ENCODE results near the gene LRPPRC.
"Not testable (repeated sequence)": the region's sequence is repeated elsewhere in the genome, so short reads cannot be mapped to it uniquely, and the experiment has no call there.

Gene LRPPRC

GRCh38 chr2:43995733-43996533, at the start of gene LRPPRC:
Gene LRPPRC, minus strand, starts transcription at chr2:43995989. Its CDS starts 42 bp downstream, at chr2:43995947.
- DNase-seq: peak; percentile 60 to 94 (median 89)

- no peak for DNase-seq
These were observed 49.3 kb upstream of the LRPPRC start for GRCh38 chr2:44045061-44045460.

DNA sequence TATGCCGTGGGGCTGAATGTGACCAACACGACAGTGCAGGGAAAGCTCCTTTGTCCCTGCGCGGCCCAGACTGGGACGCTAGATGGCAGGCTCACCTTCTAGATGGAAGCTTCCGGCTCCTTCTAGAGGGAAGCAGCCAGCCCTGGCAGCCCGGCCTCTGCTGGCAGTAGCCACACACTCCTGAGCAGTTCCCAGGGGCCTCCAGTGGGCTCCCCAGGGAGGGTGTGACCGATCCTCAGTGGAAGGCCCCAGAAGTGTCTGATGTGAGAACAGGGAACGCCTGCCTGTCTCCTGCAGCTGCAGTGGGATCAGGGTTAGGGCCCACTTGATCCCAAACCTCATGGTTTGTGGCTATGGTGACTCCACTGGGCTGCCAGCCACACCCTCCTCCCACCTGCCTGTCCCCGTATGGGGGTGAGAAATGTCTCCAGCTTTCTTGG, 48.5 kb upstream of the LRPPRC start:
- peak in 13 of 14 donors; percentile 29 to 88 (median 80) for DNase-seq

DNA sequence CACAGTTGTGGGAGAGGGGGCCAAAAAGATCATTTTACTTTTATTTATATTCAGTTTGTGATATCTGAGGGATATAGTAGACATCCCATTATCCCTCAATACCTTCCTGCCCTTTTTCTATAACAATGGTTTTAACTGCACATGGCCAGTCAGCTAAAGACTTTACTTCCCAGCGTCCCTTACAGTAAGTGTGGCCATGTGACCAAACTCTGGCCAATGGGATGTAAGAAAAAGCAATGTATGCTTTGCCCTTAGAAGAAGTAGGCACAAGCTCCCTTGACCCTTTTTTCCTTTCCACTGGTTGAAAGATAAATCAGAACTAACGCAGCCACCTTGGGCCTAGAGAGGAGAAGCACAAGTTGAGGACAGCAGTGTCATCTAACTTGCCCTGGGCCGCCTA, 44.6 kb upstream of the LRPPRC start:
- DNase-seq: no peak

GRCh38 chr2:44038277-44038676, 42.5 kb upstream of the LRPPRC start:
- no peak for DNase-seq

DNA sequence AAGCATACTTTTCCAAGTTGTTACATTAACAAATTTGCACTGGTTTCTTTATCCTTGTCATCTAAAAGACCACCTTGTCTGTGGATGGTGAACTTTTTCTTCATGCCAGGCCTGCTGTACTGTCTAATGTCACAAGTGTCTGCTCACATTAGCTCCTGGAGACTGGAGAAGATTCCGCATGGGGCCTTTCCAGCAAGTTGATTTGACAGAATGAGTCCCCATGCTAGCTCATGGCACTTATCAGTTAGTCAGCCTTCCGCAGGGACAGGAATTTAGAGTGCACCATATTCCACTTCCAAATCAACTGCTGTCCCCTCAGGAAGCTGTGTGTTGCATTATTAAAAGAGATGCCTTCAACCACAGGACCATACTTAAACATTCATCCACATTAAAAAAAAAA, 41.4 kb upstream of the LRPPRC start:
- no peak for DNase-seq

GRCh38 chr2:44033947-44034346, 38.2 kb upstream of the LRPPRC start:
- DNase-seq: no peak

DNA sequence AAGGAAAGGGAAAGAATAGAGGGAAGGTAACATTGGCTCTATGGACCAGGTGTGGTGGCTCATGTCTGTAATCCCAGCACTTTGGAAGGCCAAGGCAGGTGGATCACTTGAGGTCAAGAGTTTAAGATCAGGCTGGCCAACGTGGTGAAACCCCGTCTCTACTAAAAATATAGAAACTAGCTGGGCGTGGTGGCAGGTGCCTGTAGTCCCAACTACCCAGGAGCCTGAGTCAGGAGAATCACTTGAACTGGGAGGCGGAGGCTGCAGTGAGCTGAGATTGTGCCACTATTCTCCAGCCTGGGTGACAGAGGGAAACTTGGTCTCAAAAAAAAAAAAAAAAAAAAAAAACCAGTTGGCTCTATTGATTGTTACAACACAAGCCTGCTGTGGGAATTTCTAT, 31.3 kb upstream of the LRPPRC start:
- DNase-seq: not testable (repeated sequence)

DNA sequence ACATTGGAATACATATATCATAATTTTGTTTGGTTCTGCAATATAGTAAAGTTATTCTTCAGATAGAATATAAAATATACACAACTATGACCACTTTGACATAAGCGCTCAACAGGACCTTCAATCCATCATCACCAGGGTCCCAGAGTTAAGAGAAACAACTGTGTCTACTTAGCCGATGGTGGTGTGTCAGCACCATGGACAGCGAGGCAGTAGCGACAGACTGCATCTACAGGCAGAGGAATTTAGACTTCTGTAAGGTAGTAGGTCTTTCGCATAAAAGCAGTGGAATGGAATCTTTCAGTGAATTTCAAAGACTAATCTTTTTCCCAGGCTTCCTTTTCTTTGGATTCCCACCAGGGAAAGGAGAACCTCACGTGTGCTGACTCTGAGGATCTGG, 20.5 kb upstream of the LRPPRC start:
- no peak for DNase-seq

DNA sequence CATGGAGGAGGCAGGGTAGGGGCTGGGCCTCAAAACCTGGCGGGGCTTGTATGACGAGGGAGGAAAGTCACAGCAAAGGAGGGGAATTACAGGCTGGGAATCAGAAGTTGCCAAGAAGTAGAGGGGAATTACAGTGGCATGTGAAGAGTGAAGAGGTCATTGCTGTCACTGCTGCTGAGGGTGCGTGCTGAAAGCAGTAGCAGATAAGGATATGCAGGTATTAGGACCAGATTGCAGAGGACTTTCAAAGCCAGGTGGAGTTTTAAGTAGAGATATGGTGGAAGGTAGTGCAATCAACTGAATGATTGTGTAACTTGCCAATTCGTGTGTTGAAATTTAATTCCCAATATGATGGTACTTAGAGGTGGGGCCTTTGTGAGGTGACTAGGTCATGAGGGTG, 19.4 kb upstream of the LRPPRC start:
- no peak for DNase-seq

GRCh38 chr2:44013205-44013604, 17.4 kb upstream of the LRPPRC start:
- DNase-seq: not testable (repeated sequence)

GRCh38 chr2:44010266-44010665, 14.5 kb upstream of the LRPPRC start:
- DNase-seq: peak in 5 of 14 donors; percentile 5 to 31 (median 15)

DNA sequence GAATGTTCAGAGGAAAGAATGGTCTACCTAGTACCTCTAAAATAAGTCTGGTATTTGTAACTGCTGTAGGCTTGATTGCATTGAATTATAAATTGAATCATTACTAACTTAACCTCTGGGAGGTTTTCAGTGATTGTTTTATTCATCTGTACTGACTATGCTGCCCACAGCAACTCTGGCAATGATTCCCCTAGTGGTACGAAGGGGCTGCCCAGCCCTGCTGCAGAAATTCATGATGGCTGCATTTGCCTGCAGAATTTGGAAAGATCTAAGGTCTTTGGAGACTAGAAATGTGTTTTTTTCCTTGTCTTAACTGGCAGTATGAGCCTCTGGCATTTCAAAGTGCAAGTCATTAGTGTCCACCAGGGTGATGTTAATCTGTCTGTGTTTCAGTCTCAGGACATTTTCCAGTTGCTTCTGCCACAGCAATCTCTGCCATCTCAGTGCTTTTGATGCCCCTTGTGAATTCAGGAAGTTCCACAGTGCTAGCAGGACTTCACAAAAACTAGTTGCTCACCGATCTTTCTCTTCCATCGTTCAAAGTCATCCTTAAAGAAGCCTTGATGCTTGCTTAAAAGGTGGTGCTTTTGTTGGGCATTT, 13.4 kb upstream of the LRPPRC start:
- DNase-seq: peak in 1 of 14 donors; percentile 9

DNA sequence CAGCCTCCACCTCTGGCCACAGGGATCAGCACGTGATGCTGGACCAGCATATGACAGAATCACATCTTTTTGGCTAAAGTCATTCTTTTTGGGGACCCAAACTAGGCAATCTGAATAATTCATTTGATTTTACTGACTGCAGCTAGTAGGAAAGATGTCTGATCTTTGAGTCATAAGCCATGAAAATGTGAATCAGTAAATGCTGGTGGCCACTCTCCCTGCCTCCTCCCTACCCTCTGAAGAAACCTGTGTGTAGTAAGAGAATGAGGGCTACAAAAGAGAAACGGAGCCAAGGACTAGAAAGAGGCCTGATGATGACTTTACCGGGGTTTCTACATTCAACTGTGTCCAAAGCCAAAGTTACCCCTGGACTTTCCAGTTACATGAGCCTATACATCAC, 10.1 kb upstream of the LRPPRC start:
- DNase-seq: no peak

DNA sequence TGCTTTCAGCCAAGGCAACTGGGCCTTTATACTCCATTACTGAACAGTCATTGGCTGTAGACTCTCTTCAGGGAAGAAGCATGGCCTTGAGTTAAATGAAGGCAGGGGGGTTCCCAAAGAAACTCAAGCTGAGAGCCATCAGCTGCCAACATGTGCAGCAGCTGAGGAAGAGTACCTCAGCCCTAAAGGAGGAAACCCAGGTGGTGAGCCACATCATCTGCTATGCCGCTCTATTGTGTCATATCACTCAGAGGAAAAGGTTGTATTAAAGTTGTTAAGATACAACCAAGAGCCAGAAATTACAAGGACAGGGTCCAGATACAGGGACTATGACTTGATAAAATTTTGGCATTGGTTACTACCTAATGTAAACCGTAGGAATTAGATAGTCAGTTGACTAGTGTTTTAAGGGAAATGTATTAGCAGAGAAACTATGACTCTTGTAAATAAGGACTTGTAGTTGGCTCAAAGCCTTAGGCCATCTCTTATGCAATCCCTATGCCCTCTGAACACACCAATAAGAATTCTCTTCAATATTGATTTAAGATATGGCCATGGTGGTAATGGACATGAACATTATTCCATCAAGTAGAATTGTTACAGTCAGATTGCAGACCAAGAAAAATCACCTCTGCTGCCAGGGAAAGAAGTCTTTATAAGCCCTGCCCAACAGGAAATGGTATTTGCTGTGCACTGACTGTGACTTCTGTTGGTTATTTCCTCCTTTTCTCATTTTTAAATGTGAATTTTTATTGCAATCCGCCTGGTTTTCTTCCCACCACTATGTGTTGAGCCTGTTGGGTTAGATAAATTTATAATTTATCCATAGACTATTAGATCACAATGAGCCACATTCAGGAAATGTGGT, 9.2 kb upstream of the LRPPRC start:
- DNase-seq: no peak

DNA sequence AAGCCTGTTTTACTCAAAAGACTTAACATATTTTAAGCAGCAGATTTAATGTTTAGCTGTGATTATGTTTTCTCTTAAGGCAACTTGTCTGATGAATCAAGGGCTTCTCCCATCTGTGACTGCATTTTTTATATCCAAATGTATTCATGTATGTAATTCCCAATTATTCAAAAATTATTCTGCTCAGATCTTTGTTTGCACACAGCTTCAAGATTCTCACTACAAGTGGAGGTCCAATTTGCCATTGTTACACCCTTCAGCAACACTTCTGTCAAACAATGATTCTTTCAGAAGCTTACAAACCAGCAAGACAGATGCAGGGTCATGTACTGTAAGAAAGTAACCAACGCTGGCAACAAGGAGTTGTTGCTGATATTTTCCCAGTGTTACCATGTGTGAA, 5.9 kb upstream of the LRPPRC start:
- no peak for DNase-seq

DNA sequence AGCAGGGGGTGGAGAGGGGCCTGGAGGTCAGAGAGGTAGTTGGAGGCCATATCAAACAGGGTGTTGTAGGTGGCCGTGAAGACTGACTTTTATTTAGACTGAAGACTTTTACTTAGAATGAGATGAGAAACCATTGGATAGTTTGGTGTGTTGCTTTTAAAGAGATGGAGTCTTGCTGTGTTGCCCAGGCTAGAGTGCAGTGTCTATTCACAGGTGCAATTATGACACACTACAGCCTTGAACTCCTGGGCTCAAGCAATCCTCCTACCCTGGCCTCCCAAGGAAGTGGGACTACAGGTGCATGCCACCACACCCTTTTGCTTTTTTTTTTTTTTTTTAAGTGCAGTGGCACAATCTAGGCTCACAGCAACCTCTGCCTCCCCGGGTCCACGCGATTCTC, 2.5 kb upstream of the LRPPRC start:
- no peak for DNase-seq

DNA sequence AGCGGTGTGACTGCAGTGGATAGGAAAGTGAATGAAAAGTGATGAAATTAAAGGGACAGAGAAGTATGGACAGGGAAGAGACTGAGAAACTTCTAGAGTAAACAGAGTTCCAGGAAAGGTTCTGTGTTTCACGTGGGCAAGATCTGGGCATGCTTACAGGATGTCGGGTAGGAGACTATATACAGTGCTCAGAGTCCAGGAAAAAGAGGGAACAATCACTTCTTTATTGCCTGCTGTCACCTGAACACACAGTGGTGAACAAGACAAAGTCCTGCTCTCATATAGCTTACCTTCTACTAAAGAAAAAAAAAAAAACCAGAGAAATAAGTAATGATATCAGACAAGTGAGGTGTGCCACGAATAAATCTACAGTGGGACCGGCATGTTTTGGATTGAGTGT, 2.4 kb downstream of the LRPPRC start:
- DNase-seq: no peak

GRCh38 chr2:43989545-43989944, 6.2 kb downstream of the LRPPRC start:
- no peak for DNase-seq

GRCh38 chr2:43986600-43986999, 9.2 kb downstream of the LRPPRC start:
- no peak for DNase-seq

- DNase-seq: no peak
These were observed 10.4 kb downstream of the LRPPRC start for GRCh38 chr2:43985359-43985758.

DNA sequence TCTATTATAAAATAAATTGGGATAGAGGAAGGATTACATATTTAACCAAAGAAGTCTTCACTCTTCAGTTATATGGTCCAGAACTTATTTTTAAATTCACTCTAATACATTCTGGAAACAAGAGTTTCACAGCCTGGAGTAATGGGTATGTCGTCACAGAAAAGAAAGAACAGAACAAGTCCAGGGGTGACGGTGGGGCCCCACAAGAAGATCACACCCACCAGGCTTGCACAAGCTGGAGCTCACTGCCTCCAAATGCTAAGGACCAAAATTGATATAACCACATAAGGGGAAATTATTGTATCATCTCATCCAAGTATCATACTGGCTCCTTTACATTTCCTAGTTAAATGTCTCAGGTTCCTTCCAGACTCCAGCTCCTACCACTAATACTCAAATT, 11.3 kb downstream of the LRPPRC start:
- DNase-seq: no peak

DNA sequence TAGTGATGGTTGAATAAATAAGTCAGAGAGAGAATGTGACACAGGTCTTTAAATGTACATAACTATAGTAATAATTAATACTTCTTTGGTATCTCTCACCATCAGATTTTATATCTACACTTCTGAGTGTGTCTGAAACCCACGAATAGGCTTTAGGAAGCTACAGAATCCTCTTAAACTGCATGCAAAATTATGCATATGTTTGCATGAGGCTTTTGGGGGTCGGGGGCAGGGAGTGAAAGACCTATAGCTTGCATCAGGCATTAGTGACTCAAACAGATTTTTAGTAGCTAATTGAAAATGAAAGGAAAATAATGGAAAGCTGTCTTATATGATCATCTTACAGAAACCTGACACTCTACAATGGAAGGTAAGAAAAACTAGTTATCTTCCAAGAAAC, 14.9 kb downstream of the LRPPRC start:
- DNase-seq: no peak
